ENCODE measurements around the gene CCDC40. TPM values are rescaled to one million over a fixed set of nuclear protein-coding genes. Genes with fewer than 3 reads are reported as not detected.
A peak's percentile ranks its signal among the peaks of the same experiment; 100 is the strongest.

Gene CCDC40
- total and polyA plus RNA-seq, 9 of the 15 experiments (the other 6 are each of a cell fraction or from before 2014, with no cell fraction given) = 0.07 to 0.33 TPM; not detected in 7

- TF ChIP-seq, protein P1, sequence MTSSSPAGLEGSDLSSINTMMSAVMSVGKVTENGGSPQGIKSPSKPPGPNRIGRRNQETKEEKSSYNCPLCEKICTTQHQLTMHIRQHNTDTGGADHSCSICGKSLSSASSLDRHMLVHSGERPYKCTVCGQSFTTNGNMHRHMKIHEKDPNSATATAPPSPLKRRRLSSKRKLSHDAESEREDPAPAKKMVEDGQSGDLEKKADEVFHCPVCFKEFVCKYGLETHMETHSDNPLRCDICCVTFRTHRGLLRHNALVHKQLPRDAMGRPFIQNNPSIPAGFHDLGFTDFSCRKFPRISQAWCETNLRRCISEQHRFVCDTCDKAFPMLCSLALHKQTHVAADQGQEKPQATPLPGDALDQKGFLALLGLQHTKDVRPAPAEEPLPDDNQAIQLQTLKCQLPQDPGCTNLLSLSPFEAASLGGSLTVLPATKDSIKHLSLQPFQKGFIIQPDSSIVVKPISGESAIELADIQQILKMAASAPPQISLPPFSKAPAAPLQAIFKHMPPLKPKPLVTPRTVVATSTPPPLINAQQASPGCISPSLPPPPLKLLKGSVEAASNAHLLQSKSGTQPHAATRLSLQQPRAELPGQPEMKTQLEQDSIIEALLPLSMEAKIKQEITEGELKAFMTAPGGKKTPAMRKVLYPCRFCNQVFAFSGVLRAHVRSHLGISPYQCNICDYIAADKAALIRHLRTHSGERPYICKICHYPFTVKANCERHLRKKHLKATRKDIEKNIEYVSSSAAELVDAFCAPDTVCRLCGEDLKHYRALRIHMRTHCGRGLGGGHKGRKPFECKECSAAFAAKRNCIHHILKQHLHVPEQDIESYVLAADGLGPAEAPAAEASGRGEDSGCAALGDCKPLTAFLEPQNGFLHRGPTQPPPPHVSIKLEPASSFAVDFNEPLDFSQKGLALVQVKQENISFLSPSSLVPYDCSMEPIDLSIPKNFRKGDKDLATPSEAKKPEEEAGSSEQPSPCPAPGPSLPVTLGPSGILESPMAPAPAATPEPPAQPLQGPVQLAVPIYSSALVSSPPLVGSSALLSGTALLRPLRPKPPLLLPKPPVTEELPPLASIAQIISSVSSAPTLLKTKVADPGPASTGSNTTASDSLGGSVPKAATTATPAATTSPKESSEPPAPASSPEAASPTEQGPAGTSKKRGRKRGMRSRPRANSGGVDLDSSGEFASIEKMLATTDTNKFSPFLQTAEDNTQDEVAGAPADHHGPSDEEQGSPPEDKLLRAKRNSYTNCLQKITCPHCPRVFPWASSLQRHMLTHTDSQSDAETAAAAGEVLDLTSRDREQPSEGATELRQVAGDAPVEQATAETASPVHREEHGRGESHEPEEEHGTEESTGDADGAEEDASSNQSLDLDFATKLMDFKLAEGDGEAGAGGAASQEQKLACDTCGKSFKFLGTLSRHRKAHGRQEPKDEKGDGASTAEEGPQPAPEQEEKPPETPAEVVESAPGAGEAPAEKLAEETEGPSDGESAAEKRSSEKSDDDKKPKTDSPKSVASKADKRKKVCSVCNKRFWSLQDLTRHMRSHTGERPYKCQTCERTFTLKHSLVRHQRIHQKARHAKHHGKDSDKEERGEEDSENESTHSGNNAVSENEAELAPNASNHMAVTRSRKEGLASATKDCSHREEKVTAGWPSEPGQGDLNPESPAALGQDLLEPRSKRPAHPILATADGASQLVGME (CRISPR knock-in tag; IDR thresholded peaks at IDR 0.05) = peak; percentile 88
- TF ChIP-seq, protein P2, sequence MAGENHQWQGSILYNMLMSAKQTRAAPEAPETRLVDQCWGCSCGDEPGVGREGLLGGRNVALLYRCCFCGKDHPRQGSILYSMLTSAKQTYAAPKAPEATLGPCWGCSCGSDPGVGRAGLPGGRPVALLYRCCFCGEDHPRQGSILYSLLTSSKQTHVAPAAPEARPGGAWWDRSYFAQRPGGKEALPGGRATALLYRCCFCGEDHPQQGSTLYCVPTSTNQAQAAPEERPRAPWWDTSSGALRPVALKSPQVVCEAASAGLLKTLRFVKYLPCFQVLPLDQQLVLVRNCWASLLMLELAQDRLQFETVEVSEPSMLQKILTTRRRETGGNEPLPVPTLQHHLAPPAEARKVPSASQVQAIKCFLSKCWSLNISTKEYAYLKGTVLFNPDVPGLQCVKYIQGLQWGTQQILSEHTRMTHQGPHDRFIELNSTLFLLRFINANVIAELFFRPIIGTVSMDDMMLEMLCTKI (IDR thresholded peaks at IDR 0.05; ENCODE audit: partially characterized antibody) = no peak
- TF ChIP-seq EGR1 (conservative IDR thresholded peaks at IDR 0.05) (no peak), SMC3 (conservative IDR thresholded peaks at IDR 0.05; ENCODE audit: insufficient read depth, low read depth, low read length) (peak; percentile 24), ZNF274 (IDR thresholded peaks at IDR 0.05; ENCODE audit: borderline replicate concordance, low read depth, low read length) (no peak), HOXB6 (CRISPR knock-in tag; IDR thresholded peaks at IDR 0.05; ENCODE audit: borderline replicate concordance) (no peak), ZNF76 (CRISPR knock-in tag; IDR thresholded peaks at IDR 0.05; ENCODE audit: borderline replicate concordance) (no peak), DNMT1 (IDR thresholded peaks at IDR 0.05) (no peak), ZZZ3 (IDR thresholded peaks at IDR 0.05) (no peak), MYC (IDR thresholded peaks at IDR 0.05; ENCODE audit: low read depth, low read length) (peak; percentile 41; the same call in 1 of the 2 replicates), MYC (CRISPR knock-in tag; IDR thresholded peaks at IDR 0.05; ENCODE audit: borderline replicate concordance, low read depth) (no peak), ZNF3 (CRISPR knock-in tag; IDR thresholded peaks at IDR 0.05) (no peak), ZNF699 (CRISPR knock-in tag; IDR thresholded peaks at IDR 0.05; ENCODE audit: insufficient replicate concordance) (no peak), TCFL5 (CRISPR knock-in tag; conservative IDR thresholded peaks at IDR 0.05) (no peak), CHD4 (IDR thresholded peaks at IDR 0.05; ENCODE audit: insufficient read depth, insufficient replicate concordance, low read depth, low read length, poor library complexity, severe bottlenecking) (no peak), ZNF253 (CRISPR knock-in tag; conservative IDR thresholded peaks at IDR 0.05) (no peak), ARNT (IDR thresholded peaks at IDR 0.05) (no peak), MAZ (CRISPR knock-in tag; conservative IDR thresholded peaks at IDR 0.05 in 1 of 2, IDR thresholded peaks at IDR 0.05 in 1 of 2) (peak; percentile 87 to 97)
- TF ChIP-seq, protein P3, sequence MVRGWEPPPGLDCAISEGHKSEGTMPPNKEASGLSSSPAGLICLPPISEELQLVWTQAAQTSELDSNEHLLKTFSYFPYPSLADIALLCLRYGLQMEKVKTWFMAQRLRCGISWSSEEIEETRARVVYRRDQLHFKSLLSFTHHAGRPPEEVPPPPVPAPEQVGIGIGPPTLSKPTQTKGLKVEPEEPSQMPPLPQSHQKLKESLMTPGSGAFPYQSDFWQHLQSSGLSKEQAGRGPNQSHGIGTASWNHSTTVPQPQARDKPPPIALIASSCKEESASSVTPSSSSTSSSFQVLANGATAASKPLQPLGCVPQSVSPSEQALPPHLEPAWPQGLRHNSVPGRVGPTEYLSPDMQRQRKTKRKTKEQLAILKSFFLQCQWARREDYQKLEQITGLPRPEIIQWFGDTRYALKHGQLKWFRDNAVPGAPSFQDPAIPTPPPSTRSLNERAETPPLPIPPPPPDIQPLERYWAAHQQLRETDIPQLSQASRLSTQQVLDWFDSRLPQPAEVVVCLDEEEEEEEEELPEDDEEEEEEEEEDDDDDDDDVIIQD (CRISPR knock-in tag; IDR thresholded peaks at IDR 0.05) = no peak
Observed at GRCh38 chr17:80101011-80101945, 64.8 kb downstream of the CCDC40 start, which contains the start of gene GAA (continued).

Measured in K562 (cell line).